ENCODE measurements around the gene ZMPSTE24. TPM values are rescaled to one million over a fixed set of nuclear protein-coding genes. Genes with fewer than 3 reads are reported as not detected.

ZMPSTE24 gene
- total and polyA plus RNA-seq, 2 of the 4 experiments (the other 2 are of a cell fraction), result 21.0 to 28.9 TPM

DNA sequence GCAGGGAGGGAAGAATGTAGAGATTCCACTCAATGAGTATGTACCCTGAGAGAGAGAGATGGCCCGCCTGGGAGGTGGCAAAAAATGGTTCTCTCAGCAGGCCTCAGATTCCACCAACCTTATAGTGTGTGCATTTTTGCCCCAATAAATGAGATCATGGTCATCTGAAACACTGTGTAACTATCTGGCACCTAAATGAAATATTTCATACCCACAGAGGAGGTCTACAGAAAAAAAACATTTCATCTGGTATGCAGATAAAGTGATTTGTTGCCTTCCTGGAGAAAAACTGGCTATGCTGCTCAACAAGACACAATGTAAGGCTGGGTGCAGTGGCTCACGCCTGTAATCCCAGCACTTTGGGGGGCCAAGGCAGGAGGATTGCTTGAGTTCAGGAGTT, 5.4 kb upstream of the ZMPSTE24 start:
- intact Hi-C loops (cut with micrococcal nuclease) (loop anchor here (10.0 kb wide), 1 partner anchor 152 kb away; no protein-coding TSS in a partner anchor), in situ Hi-C loops (cut with MboI; ENCODE audit: low sequenced_read_pairs) (no loop called here), dilution Hi-C loops (cut with HindIII; ENCODE audit: low sequenced_read_pairs, unreplicated experiment) (no loop called here)
- Histone ChIP-seq H3K27me3 (ENCODE audit: control insufficient read depth, insufficient read depth, low read length) (no peaks in the 10 kb centered on the region), H3K27ac (ENCODE audit: insufficient read depth, low read length) (no peak overlapping the region), H2BK120ac (ENCODE audit: low read depth, low read length) (no peak overlapping the region), H4K8ac (ENCODE audit: low read depth in 2 of 2, low read length in 2 of 2) (no peak overlapping the region), H3K4me1 (ENCODE audit: control insufficient read depth, insufficient read depth, low read length) (no peaks in the 10 kb centered on the region), H3K4me3 (ENCODE audit: insufficient read depth, low read depth, low read length) (no peak overlapping the region), H3K23ac (ENCODE audit: low read depth, low read length) (no peak overlapping the region), H3K9me1 (ENCODE audit: insufficient read depth, low read length) (peaks cover 5% of the 10 kb centered on the region; the same call in 1 of the 2 replicates), H3K9me3 (ENCODE audit: control insufficient read depth, insufficient read depth, low read length) (no peaks in the 10 kb centered on the region), H2BK15ac (ENCODE audit: low read depth, low read length) (no peak overlapping the region), H2AK9ac (replicated peaks; ENCODE audit: low read depth, low read length, poor library complexity) (no peak overlapping the region), H3K36me3 (ENCODE audit: control insufficient read depth, insufficient read depth, low read length) (peaks cover 1% of the 10 kb centered on the region; the same call in 1 of the 2 replicates), H3K14ac (replicated peaks; ENCODE audit: low read depth, low read length) (no peak overlapping the region), H4K5ac (ENCODE audit: low read depth, low read length) (no peak overlapping the region), H3K79me1 (ENCODE audit: low read depth in 1 of 2, low read length in 2 of 2) (peaks cover 10 to 22% of the 10 kb centered on the region in 2 experiments), H2BK5ac (ENCODE audit: low read depth, low read length, poor library complexity, severe bottlenecking) (no peak overlapping the region), H2BK20ac (ENCODE audit: low read depth, low read length) (no peak overlapping the region), H3K18ac (ENCODE audit: low read depth, low read length) (no peak overlapping the region), H3K4me2 (ENCODE audit: low read depth, low read length) (no peak overlapping the region), H2AK5ac (ENCODE audit: low read depth, low read length) (no peak overlapping the region), H3K4ac (ENCODE audit: low read depth, low read length) (no peak overlapping the region), H4K91ac (ENCODE audit: insufficient read depth, low read depth, low read length) (no peak overlapping the region), H2AFZ (replicated peaks; ENCODE audit: low read length, poor library complexity) (no peak overlapping the region), H3K56ac (ENCODE audit: extremely low read depth, insufficient read depth, low read length) (no peak overlapping the region), H4K20me1 (ENCODE audit: insufficient read depth, low read length) (no peaks in the 10 kb centered on the region; the same call in 1 of the 2 replicates), H3K9ac (ENCODE audit: low read depth, low read length) (no peak overlapping the region)
- no CpG with 5 or more reads among the region's 2 CpGs for WGBS, 2 experiments (ENCODE audit: extremely low coverage in 2 of 2, insufficient read length in 1 of 2)
- BruUV-seq (replicated peaks), result no TSS peak
- no peak for ATAC-seq (ENCODE audit: low read depth)
- POLR2A ChIA-PET (ENCODE audit: unreplicated experiment), result no interaction called here
- DNase-seq, result peak; percentile 3
- CTCF ChIA-PET, result no interaction called here
- TF ChIP-seq RAD21 (IDR thresholded peaks at IDR 0.05; ENCODE audit: low read length) (no peak), RCOR1 (IDR thresholded peaks at IDR 0.05; ENCODE audit: insufficient replicate concordance, low read length) (no peak)
